ENCODE measurements around the gene UST. TPM values are rescaled to one million over a fixed set of nuclear protein-coding genes. Genes with fewer than 3 reads are reported as not detected.

The UST gene
- total RNA-seq, 1 donor from 2014 or later: 23.2 TPM

DNA sequence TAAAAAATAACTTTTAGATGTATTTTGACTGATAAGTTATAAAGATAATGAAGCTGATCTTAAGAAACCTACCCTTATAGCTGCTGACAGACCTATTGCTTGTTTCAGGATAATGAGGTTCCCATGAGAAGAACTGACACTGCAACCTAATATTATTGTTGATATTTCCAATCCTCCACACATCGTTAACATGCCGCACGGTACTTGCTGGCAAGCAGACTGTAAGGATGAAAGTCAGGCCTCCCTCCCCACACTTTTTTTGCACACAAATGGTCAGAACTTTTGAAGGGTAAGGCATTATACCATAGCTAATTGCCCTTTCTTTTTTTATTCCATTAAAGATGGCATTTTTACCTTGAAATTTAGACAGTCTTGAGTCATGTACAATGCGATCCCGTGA is 210.9 kb downstream of the UST start:
- H3K4me1 Mint-ChIP-seq (ENCODE audit: unreplicated experiment): peaks cover 3% of the 10 kb centered on the region
- TF ChIP-seq, protein P1, sequence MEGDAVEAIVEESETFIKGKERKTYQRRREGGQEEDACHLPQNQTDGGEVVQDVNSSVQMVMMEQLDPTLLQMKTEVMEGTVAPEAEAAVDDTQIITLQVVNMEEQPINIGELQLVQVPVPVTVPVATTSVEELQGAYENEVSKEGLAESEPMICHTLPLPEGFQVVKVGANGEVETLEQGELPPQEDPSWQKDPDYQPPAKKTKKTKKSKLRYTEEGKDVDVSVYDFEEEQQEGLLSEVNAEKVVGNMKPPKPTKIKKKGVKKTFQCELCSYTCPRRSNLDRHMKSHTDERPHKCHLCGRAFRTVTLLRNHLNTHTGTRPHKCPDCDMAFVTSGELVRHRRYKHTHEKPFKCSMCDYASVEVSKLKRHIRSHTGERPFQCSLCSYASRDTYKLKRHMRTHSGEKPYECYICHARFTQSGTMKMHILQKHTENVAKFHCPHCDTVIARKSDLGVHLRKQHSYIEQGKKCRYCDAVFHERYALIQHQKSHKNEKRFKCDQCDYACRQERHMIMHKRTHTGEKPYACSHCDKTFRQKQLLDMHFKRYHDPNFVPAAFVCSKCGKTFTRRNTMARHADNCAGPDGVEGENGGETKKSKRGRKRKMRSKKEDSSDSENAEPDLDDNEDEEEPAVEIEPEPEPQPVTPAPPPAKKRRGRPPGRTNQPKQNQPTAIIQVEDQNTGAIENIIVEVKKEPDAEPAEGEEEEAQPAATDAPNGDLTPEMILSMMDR (IDR thresholded peaks at IDR 0.05; ENCODE audit: unreplicated experiment): no peak
- H3K36me3 Mint-ChIP-seq (ENCODE audit: low read depth, unreplicated experiment): peaks cover 16% of the 10 kb centered on the region
- no peak overlapping the region for H3K27ac Mint-ChIP-seq (ENCODE audit: unreplicated experiment)
- peaks cover 1% of the 10 kb centered on the region for H3K27me3 Mint-ChIP-seq (ENCODE audit: unreplicated experiment)
- no peak for DNase-seq (ENCODE audit: low spot score)
- H3K9me3 Mint-ChIP-seq (ENCODE audit: unreplicated experiment): no peaks in the 10 kb centered on the region
- H3K4me3 Mint-ChIP-seq (ENCODE audit: unreplicated experiment): no peak overlapping the region

DNA sequence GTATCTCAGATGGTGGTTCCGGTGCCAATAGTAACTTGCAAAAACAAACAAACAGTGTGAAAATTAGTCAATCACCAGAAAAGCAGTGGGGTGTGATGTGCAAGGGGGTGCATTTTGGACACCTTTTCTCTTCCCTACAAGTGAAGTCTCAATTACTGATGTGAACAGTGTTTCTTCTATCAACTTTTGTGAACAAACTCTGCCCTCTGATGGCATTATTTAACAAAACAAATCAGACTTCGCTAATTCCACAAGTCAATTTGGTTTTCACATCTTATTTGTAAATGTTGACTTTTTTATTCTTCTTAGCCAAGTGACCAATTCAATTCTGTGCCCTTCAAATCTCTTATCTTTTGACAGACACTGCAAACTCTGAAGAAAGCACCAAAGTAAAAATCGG is 212.2 kb downstream of the UST start:
- no peak for DNase-seq (ENCODE audit: low spot score)
- H3K9me3 Mint-ChIP-seq (ENCODE audit: unreplicated experiment): no peaks in the 10 kb centered on the region
- peaks cover 18% of the 10 kb centered on the region for H3K36me3 Mint-ChIP-seq (ENCODE audit: low read depth, unreplicated experiment)
- peaks cover 1% of the 10 kb centered on the region for H3K27me3 Mint-ChIP-seq (ENCODE audit: unreplicated experiment)
- no peak overlapping the region for H3K27ac Mint-ChIP-seq (ENCODE audit: unreplicated experiment)
- H3K4me3 Mint-ChIP-seq (ENCODE audit: unreplicated experiment): no peak overlapping the region
- peaks cover 3% of the 10 kb centered on the region for H3K4me1 Mint-ChIP-seq (ENCODE audit: unreplicated experiment)
- TF ChIP-seq, protein P1 (IDR thresholded peaks at IDR 0.05; ENCODE audit: unreplicated experiment): no peak

- TF ChIP-seq, protein P1 (IDR thresholded peaks at IDR 0.05; ENCODE audit: unreplicated experiment): no peak
- DNase-seq (ENCODE audit: low spot score): no peak
- Mint-ChIP-seq H3K9me3 (ENCODE audit: unreplicated experiment) (no peaks in the 10 kb centered on the region), H3K4me1 (ENCODE audit: unreplicated experiment) (peaks cover 3% of the 10 kb centered on the region), H3K4me3 (ENCODE audit: unreplicated experiment) (no peak overlapping the region), H3K27ac (ENCODE audit: unreplicated experiment) (no peak overlapping the region), H3K36me3 (ENCODE audit: low read depth, unreplicated experiment) (peaks cover 18% of the 10 kb centered on the region), H3K27me3 (ENCODE audit: unreplicated experiment) (peaks cover 1% of the 10 kb centered on the region)
Measured at GRCh38 chr6:148959501-148959900, 212.7 kb downstream of the UST start.

GRCh38 chr6:148962854-148963515 is 216.2 kb downstream of the UST start:
- TF ChIP-seq, protein P1 (IDR thresholded peaks at IDR 0.05; ENCODE audit: unreplicated experiment): no peak
- Mint-ChIP-seq H3K27me3 (ENCODE audit: unreplicated experiment) (peaks cover 1% of the 10 kb centered on the region), H3K36me3 (ENCODE audit: low read depth, unreplicated experiment) (peaks cover 10% of the 10 kb centered on the region), H3K27ac (ENCODE audit: unreplicated experiment) (no peak overlapping the region), H3K4me3 (ENCODE audit: unreplicated experiment) (peak overlapping the region; percentile 56), H3K4me1 (ENCODE audit: unreplicated experiment) (peaks cover 3% of the 10 kb centered on the region), H3K9me3 (ENCODE audit: unreplicated experiment) (no peaks in the 10 kb centered on the region)
- no peak for DNase-seq (ENCODE audit: low spot score)

GRCh38 chr6:148963738-148964137 is 216.9 kb downstream of the UST start:
- no peak for DNase-seq (ENCODE audit: low spot score)
- Mint-ChIP-seq H3K36me3 (ENCODE audit: low read depth, unreplicated experiment) (peaks cover 10% of the 10 kb centered on the region), H3K4me1 (ENCODE audit: unreplicated experiment) (peaks cover 2% of the 10 kb centered on the region), H3K4me3 (ENCODE audit: unreplicated experiment) (no peak overlapping the region), H3K27me3 (ENCODE audit: unreplicated experiment) (peaks cover 1% of the 10 kb centered on the region), H3K27ac (ENCODE audit: unreplicated experiment) (no peak overlapping the region), H3K9me3 (ENCODE audit: unreplicated experiment) (no peaks in the 10 kb centered on the region)
- TF ChIP-seq, protein P1 (IDR thresholded peaks at IDR 0.05; ENCODE audit: unreplicated experiment): no peak
